HepG2 (cell line): ENCODE results near the gene IKBKE. TPM values are rescaled to one million over a fixed set of nuclear protein-coding genes. Genes with fewer than 3 reads are reported as not detected.

Source experiments
- AHDC1 ChIP-seq: sonication (generic); formaldehyde crosslinking; IDR thresholded peaks from 2 replicates; pipeline ENCODE4 v1.5.1; 2020; ENCODE audit warnings: mild to moderate bottlenecking, missing genetic modification reagents, borderline replicate concordance
- NFATC3 ChIP-seq: sonication (generic); formaldehyde crosslinking; IDR thresholded peaks from 2 replicates; pipeline ENCODE4 v1.5.1; 2020; ENCODE audit warnings: mild to moderate bottlenecking, missing genetic modification reagents
- NONO ChIP-seq, 2 experiments: fragments of 450-650 bp in 1 of 2; sonication (generic) in 1 of 2; formaldehyde crosslinking in 1 of 2; IDR thresholded peaks in 1 of 2; conservative IDR thresholded peaks in 1 of 2; 2 replicates each; pipeline versions ENCODE4 v1.6.1 to v1.8.0; 2017 to 2022; ENCODE audit warnings: mild to moderate bottlenecking in 1 of 2, missing genetic modification reagents in 1 of 2, moderate library complexity in 1 of 2
- POLR2G ChIP-seq: fragments of 200-400 bp; formaldehyde crosslinking; IDR thresholded peaks from 2 replicates; pipeline ENCODE4 v1.6.1; 2018; ENCODE audit warnings: mild to moderate bottlenecking, low read depth, low read length, moderate library complexity
- SNAPC4 ChIP-seq: sonication (generic); formaldehyde crosslinking; IDR thresholded peaks from 2 replicates; pipeline ENCODE4 v1.4.0; 2020; ENCODE audit warnings: mild to moderate bottlenecking, missing genetic modification reagents
- polyA plus RNA-seq, 8 experiments: library from polyadenylated mRNA; depleted of rRNA in 3 of 8; stranded (reverse) in 7 of 8; unstranded in 1 of 8; fragments of >200 nt; fragmentation: Illumina TruSeq in 4 of 8; extraction: Trizol in 4 of 8; gene quantifications; 2 replicates each; pipeline versions ENCODE4 v1.2.1 to v1.2.3, GENCODE V29; 2011 to 2016; ENCODE audit warnings: low read depth in 4 of 8, missing spikeins in 1 of 8, mixed read lengths in 1 of 8; ENCODE audit not compliant: insufficient read depth in 1 of 8
- total RNA-seq, 5 experiments: library from RNA; depleted of rRNA; stranded (reverse); fragments of >200 nt; fragmentation: Illumina TruSeq; extraction: Trizol; gene quantifications; 2 replicates each; pipeline ENCODE4 v1.2.3, GENCODE V29; 2016; ENCODE audit warnings: low read depth in 1 of 5

Gene IKBKE
- total and polyA plus RNA-seq, 2 of the 13 experiments (the other 11 are each of a cell fraction or from before 2014, with no cell fraction given): 4.5 to 5.8 TPM

GRCh38 chr1:206438554-206438953, 31.7 kb upstream of the IKBKE start (continued):
- TF ChIP-seq AHDC1 (no peak), POLR2G (no peak), NFATC3 (CRISPR knock-in tag) (no peak), NONO (IDR thresholded peaks at IDR 0.05) (no peak), NONO (CRISPR knock-in tag; conservative IDR thresholded peaks at IDR 0.05) (no peak), SNAPC4 (CRISPR knock-in tag) (no peak)
